Stimulated activated effector memory CD8-positive, alpha-beta T cell treated with anti-CD3 and anti-CD28 coated beads, Interleukin-12 subunit alpha, Interleukin-12 subunit beta, amount 100 ng/mL, for 72 hours (primary cell): ENCODE data around the gene HPCAL1.
A peak's percentile ranks its signal among the peaks of the same experiment; 100 is the strongest.

Experiments
- ATAC-seq: fragments of 150-1000 bp; cut with Tn5 transposase; 2 replicates; pipeline ENCODE4 v1.10.0; 2021
- DNase-seq, 2 donors: peaks; one replicate each; pipeline ENCODE4 v3.0.0; 2021 to 2022; ENCODE audit warnings: low spot score in 2 of 2
- H3K27ac Mint-ChIP-seq: one replicate; pipeline ENCODE4 v1.8.0; 2022; ENCODE audit warnings: mild to moderate bottlenecking, mixed read lengths
- H3K36me3 Mint-ChIP-seq: one replicate; pipeline ENCODE4 v1.8.0; 2022; ENCODE audit warnings: mild to moderate bottlenecking, mixed read lengths
- H3K4me1 Mint-ChIP-seq: one replicate; pipeline ENCODE4 v1.8.0; 2022; ENCODE audit warnings: mixed read lengths
- H3K4me3 Mint-ChIP-seq: one replicate; pipeline ENCODE4 v1.8.0; 2022; ENCODE audit warnings: mild to moderate bottlenecking, mixed read lengths
- H3K9me3 Mint-ChIP-seq: one replicate; pipeline ENCODE4 v1.8.0; 2022; ENCODE audit warnings: mixed read lengths

Gene HPCAL1

GRCh38 chr2:10428924-10429323, 126.2 kb downstream of the HPCAL1 start:
- Mint-ChIP-seq H3K4me1 (peaks cover 20% of the 10 kb centered on the region), H3K36me3 (peaks cover 66% of the 10 kb centered on the region), H3K9me3 (no peaks in the 10 kb centered on the region), H3K27ac (peak overlapping the region; percentile 83), H3K4me3 (no peak overlapping the region)
- DNase-seq (no peak), ATAC-seq (no peak)

- ATAC-seq (no peak), DNase-seq (no peak)
- Mint-ChIP-seq H3K36me3 (peaks cover 48% of the 10 kb centered on the region), H3K9me3 (no peaks in the 10 kb centered on the region), H3K4me3 (no peak overlapping the region), H3K4me1 (peaks cover 26% of the 10 kb centered on the region), H3K27ac (peak overlapping the region; percentile 14)
These were observed 128.3 kb downstream of the HPCAL1 start for GRCh38 chr2:10430886-10431622.

- Mint-ChIP-seq H3K9me3 (no peaks in the 10 kb centered on the region), H3K4me3 (peak overlapping the region; percentile 65), H3K36me3 (peaks cover 42% of the 10 kb centered on the region), H3K27ac (peak overlapping the region; percentile 50), H3K4me1 (peaks cover 26% of the 10 kb centered on the region)
- ATAC-seq (no peak), DNase-seq (no peak)
These were observed 129.1 kb downstream of the HPCAL1 start for GRCh38 chr2:10431797-10432196.

- peaks cover 26% of the 10 kb centered on the region for H3K4me1 Mint-ChIP-seq
- H3K36me3 Mint-ChIP-seq, result peaks cover 37% of the 10 kb centered on the region
- peak overlapping the region; percentile 65 for H3K4me3 Mint-ChIP-seq
- H3K27ac Mint-ChIP-seq, result peak overlapping the region; percentile 50
- ATAC-seq, result peak; percentile 19
- H3K9me3 Mint-ChIP-seq, result no peaks in the 10 kb centered on the region
- DNase-seq, result no peak
These were observed 129.8 kb downstream of the HPCAL1 start for GRCh38 chr2:10432311-10433181.

GRCh38 chr2:10433264-10433946, 130.7 kb downstream of the HPCAL1 start:
- Mint-ChIP-seq H3K27ac (no peak overlapping the region), H3K4me1 (peaks cover 26% of the 10 kb centered on the region), H3K36me3 (peaks cover 33% of the 10 kb centered on the region), H3K4me3 (peak overlapping the region; percentile 65), H3K9me3 (no peaks in the 10 kb centered on the region)
- ATAC-seq (peak; percentile 1), DNase-seq (no peak)

- H3K36me3 Mint-ChIP-seq, result peaks cover 33% of the 10 kb centered on the region
- H3K4me1 Mint-ChIP-seq, result peaks cover 26% of the 10 kb centered on the region
- no peak overlapping the region for H3K4me3 Mint-ChIP-seq
- DNase-seq (no peak), ATAC-seq (no peak)
- no peaks in the 10 kb centered on the region for H3K9me3 Mint-ChIP-seq
- peak overlapping the region; percentile 60 for H3K27ac Mint-ChIP-seq
These were observed 131.5 kb downstream of the HPCAL1 start for GRCh38 chr2:10433947-10434885.

- Mint-ChIP-seq H3K4me3 (no peak overlapping the region), H3K27ac (peak overlapping the region; percentile 60), H3K9me3 (no peaks in the 10 kb centered on the region), H3K4me1 (peaks cover 26% of the 10 kb centered on the region), H3K36me3 (peaks cover 36% of the 10 kb centered on the region)
- DNase-seq (peak; percentile 76 to 89), ATAC-seq (peak; percentile 74)
These were observed 132.4 kb downstream of the HPCAL1 start for GRCh38 chr2:10434886-10435819.

GRCh38 chr2:10435820-10436204, 133.1 kb downstream of the HPCAL1 start:
- ATAC-seq (no peak), DNase-seq (no peak)
- H3K36me3 Mint-ChIP-seq, result peaks cover 43% of the 10 kb centered on the region
- no peak overlapping the region for H3K4me3 Mint-ChIP-seq
- peak overlapping the region; percentile 60 for H3K27ac Mint-ChIP-seq
- peaks cover 26% of the 10 kb centered on the region for H3K4me1 Mint-ChIP-seq
- H3K9me3 Mint-ChIP-seq, result no peaks in the 10 kb centered on the region

- Mint-ChIP-seq H3K27ac (no peak overlapping the region), H3K36me3 (peaks cover 51% of the 10 kb centered on the region), H3K4me1 (peaks cover 26% of the 10 kb centered on the region), H3K9me3 (no peaks in the 10 kb centered on the region), H3K4me3 (no peak overlapping the region)
- ATAC-seq (no peak), DNase-seq (no peak)
These were observed 133.9 kb downstream of the HPCAL1 start for GRCh38 chr2:10436583-10437110.

GRCh38 chr2:10437806-10438205, 135.1 kb downstream of the HPCAL1 start:
- no peak for DNase-seq
- no peak overlapping the region for H3K27ac Mint-ChIP-seq
- H3K4me3 Mint-ChIP-seq, result no peak overlapping the region

GRCh38 chr2:10438688-10439087, 136.0 kb downstream of the HPCAL1 start:
- no peak overlapping the region for H3K27ac Mint-ChIP-seq
- H3K9me3 Mint-ChIP-seq, result no peaks in the 10 kb centered on the region
- peaks cover 12% of the 10 kb centered on the region for H3K4me1 Mint-ChIP-seq
- DNase-seq (no peak), ATAC-seq (no peak)
- H3K4me3 Mint-ChIP-seq, result no peak overlapping the region
- peaks cover 56% of the 10 kb centered on the region for H3K36me3 Mint-ChIP-seq

More at GRCh38 chr2:10437806-10438205, 135.1 kb downstream of the HPCAL1 start:
- no peak for ATAC-seq
- Mint-ChIP-seq H3K4me1 (peaks cover 19% of the 10 kb centered on the region), H3K36me3 (peaks cover 51% of the 10 kb centered on the region), H3K9me3 (no peaks in the 10 kb centered on the region)

GRCh38 chr2:10439185-10439879, 136.6 kb downstream of the HPCAL1 start:
- no peak overlapping the region for H3K4me3 Mint-ChIP-seq
- no peak for ATAC-seq

GRCh38 chr2:10439971-10440370, 137.3 kb downstream of the HPCAL1 start:
- H3K4me1 Mint-ChIP-seq, result peaks cover 21% of the 10 kb centered on the region
- H3K27ac Mint-ChIP-seq, result peak overlapping the region; percentile 65
- no peak overlapping the region for H3K4me3 Mint-ChIP-seq
- ATAC-seq (no peak), DNase-seq (no peak)
- peaks cover 68% of the 10 kb centered on the region for H3K36me3 Mint-ChIP-seq
- H3K9me3 Mint-ChIP-seq, result no peaks in the 10 kb centered on the region

More at GRCh38 chr2:10439185-10439879, 136.6 kb downstream of the HPCAL1 start:
- peaks cover 62% of the 10 kb centered on the region for H3K36me3 Mint-ChIP-seq
- H3K27ac Mint-ChIP-seq, result peak overlapping the region; percentile 65
- no peaks in the 10 kb centered on the region for H3K9me3 Mint-ChIP-seq
- DNase-seq, result no peak
- peaks cover 18% of the 10 kb centered on the region for H3K4me1 Mint-ChIP-seq
